Pericardium fibroblast (primary cell): ENCODE results near the gene C20orf144. TPM values are rescaled to one million over a fixed set of nuclear protein-coding genes. Genes with fewer than 3 reads are reported as not detected.

Source experiments
- total RNA-seq: library from RNA; depleted of rRNA; stranded (reverse); fragments of >200 nt; gene quantifications from 2 replicates; pipeline ENCODE4 v1.2.3, GENCODE V29; 2015

C20orf144 gene
- 0.09 TPM in 1 of 2 replicates, not detected in the other for total RNA-seq

DNA sequence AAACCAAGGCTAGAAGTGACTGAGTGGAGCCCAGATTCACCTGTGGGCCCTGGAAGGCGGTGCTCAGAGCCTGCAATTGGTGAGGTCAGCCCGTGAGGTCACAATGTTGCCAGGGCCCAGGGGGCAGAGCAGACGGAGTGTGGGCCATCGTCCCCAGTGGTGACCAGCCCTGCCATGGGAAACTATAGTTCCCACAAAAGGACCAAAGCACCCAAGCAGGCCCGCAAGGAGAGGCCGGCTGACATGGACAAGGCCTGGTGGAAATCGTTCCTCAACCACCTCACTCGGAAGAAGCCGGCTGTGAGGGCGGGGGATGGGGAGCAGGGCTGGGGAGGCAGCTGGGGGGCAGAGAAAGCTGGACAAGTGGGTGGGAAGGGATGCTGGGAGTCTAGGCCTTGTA lies at the start of gene C20orf144:
Gene C20orf144 (plus strand): TSS at position 156 of the 400 bp plus-strand sequence. CDS start 19 bp downstream, at position 175.

DNA sequence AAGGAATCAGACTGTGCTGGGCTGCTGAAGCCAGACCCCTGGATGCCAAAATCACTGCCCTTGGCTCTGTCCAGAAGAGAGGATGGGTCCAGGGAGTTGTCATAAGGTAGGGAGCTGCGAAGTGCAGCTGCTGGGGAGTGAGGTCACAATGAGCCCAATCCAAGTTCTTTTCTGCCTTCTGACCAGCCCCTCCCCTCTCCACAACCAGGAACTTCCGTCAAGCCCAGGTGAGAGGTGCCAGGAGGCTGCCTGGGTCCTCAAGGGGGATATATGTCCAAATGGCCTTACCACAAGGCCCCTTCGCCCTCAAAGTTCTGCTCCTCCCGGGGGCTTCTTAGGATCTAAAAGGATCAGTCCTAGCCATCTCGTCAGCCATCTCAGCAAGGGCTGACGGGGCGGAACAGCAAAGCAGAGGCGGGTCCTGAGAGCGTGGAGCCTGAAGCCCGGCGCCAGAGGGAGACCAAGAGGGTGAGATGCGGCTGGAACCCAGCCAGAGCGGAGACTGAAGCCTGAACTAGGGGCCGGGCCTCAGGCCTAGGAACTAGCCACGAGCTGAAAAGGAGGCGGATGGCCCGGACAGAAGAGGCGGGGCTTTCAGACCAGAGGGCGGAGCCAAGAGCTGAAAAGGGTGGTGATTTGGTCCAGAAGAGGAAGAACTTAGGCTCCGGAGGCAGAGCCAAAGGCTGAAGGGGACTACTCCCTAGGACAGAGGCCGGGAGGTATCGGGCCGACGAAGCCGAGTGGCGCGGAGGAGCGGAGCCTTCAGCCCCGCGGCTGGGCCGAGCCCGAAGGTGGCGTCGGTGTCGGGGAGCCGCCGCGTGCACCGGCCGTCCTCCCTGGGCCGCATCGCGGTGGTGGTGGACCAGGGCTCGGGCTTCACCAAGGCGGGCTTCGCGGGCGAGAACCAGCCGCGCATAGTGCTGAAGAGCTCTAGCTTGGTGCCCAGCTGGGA lies 4.4 kb downstream of the C20orf144 start, which contains the start of gene ACTL10:
Gene ACTL10 (plus strand): TSS at position 651 of the 952 bp plus-strand sequence. CDS start 555 bp downstream, outside the sequence.

DNA sequence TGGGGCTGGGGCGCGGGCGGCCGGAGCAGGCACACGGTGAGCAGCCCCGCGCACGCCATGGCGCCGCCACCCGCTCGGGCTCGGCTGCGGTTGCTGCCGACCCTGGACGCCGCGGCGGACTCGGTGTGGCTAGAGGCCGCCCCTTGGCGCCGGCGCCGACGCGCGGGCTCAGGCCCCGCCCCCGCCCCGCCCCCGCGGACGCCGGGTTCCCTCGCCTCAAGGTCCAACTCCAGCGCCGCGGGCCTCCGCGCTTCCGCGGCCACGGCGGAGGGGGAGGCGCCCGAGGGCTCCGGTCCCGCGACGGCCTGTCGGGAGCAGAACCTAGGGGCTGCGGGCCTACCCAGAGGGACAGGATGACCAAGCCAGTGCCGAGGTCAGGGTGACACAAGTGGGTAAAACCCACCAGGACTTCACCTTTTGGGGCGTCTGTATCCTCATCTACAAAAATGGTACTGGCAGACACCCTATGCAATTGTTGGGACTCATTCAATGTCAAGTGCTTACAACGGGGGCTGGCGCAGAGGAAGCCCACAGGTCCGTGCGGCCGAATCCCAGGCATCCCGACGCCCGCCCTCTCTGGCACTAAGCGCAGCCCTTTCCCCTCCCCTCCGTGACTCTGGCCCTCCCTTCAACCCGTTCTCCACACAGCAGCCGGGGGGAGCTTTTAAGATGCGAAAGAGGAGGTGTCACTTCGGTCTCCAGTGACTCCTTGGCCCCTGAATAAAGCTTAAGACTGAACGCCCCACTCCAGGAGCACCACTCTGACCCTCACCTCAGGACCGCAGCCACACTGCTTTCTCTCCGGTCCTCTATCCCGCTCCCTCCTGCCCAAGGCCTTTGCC lies 12.4 kb downstream of the C20orf144 start, which contains the start of gene NECAB3:
Gene NECAB3 (minus strand): TSS at position 135 of the 842 bp plus-strand sequence. CDS start 76 bp downstream, at position 59.

DNA sequence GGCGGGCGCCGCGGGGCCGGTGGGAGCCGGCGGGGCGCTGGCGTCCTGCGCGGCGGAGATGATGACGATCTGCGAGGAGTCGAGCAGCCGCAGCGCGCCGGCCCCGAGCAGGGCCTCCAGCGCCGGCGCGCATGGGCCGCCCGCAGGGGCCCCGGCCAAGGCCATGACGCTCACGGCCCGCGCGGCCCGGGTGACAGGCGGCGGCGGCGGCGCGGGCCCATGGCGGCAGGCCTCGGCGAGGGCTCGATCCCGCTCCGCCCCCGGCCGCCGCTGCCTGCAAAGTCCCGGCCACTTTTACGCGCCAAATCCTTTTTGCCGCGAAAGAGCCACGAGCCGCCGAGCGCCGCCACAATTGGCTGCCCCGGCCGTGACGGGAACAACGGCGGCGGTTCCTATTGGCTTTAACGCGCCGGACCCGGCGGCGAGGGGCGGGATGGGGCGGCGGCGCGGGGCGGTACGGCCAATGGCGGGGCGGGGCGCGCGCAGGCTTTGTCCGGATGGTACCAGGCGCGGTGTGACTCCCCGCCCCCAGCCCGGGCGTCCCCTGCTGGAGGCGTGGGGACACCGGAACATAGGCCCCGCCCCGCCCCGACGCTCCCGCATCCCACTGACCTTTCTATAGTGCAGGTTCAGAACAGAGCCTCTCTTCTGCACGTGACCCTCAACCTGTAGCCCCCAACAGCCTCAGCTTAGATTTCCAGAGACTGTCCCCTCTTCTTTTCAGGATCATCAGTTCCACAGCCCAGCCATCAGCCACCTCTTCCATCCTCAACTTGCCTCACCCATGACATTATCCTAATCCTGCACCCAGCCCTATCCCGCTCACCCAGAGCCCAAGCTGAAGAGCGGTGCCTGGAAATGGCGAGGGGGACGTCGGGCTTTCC lies 24.2 kb downstream of the C20orf144 start, which contains the start of gene E2F1:
Gene E2F1 (minus strand): TSS at position 286 of the 884 bp plus-strand sequence. CDS start 121 bp downstream, at position 165.

Other genes with a start within 250 kb of the C20orf144 start
- 33.3 and 60.7 TPM in 2 replicates for gene SNTA1, start 218.6 kb upstream of the C20orf144 start, total RNA-seq
- 4.8 and 6.3 TPM in 2 replicates for gene CBFA2T2, start 172.2 kb upstream of the C20orf144 start, total RNA-seq
- gene ACTL10, start 4.6 kb downstream of the C20orf144 start, total RNA-seq: 1.4 and 3.7 TPM in 2 replicates
- gene NECAB3, start 12.1 kb downstream of the C20orf144 start, total RNA-seq: 41.2 and 41.7 TPM in 2 replicates
- gene E2F1, start 24.1 kb downstream of the C20orf144 start, total RNA-seq: 1.5 and 1.8 TPM in 2 replicates
- 6.0 and 6.9 TPM in 2 replicates for gene PXMP4, start 58.0 kb downstream of the C20orf144 start, total RNA-seq
- 1.2 and 2.4 TPM in 2 replicates for gene ZNF341, start 69.7 kb downstream of the C20orf144 start, total RNA-seq
- 41.2 and 51.1 TPM in 2 replicates for gene CHMP4B, start 149.0 kb downstream of the C20orf144 start, total RNA-seq